H1 (cell line): ENCODE results near the gene APBB3. TPM values are rescaled to one million over a fixed set of nuclear protein-coding genes. Genes with fewer than 3 reads are reported as not detected.

ENCODE experiments used
- CTCF ChIA-PET: fragments of 300-600 bp; sonication (Branson Sonifier 250); formaldehyde crosslinking; loops from one replicate; lab custom pipeline; 2021; ENCODE audit not compliant: partially characterized antibody; lab: Charles Lee
- POLR2A ChIA-PET: fragments of 300-600 bp; sonication (Branson Sonifier 250); formaldehyde crosslinking; loops from one replicate; lab custom pipeline; 2021; ENCODE audit warnings: inconsistent platforms; ENCODE audit not compliant: partially characterized antibody; lab: Charles Lee
- DNase-seq, 2 experiments: peaks; one replicate each; pipeline versions ENCODE4 v3.0.0 to v3.0.0-alpha.2; 2010 to 2022; ENCODE audit warnings: low spot score in 2 of 2, low read depth in 1 of 2, mixed read lengths in 1 of 2
- FAIRE-seq: peaks from 2 replicates; lab custom pipeline; 2011; peaks lifted over from hg19 to GRCh38; lab: Jason Lieb, UNC
- H2AFZ ChIP-seq: 2 replicates; pipeline ENCODE4 v1.8.1; 2012; ENCODE audit warnings: low read length, inconsistent platforms
- H2AK5ac ChIP-seq: 2 replicates; pipeline ENCODE4 v1.6.1; 2013; ENCODE audit warnings: low read depth, low read length
- H2BK120ac ChIP-seq: replicated peaks from 2 replicates; pipeline ENCODE3; 2013; ENCODE audit warnings: low read depth, low read length, inconsistent platforms
- H2BK12ac ChIP-seq: 2 replicates; pipeline ENCODE4 v1.6.1; 2013; ENCODE audit warnings: low read depth, low read length
- H2BK15ac ChIP-seq: 2 replicates; pipeline ENCODE4 v1.6.1; 2013; ENCODE audit warnings: low read length
- H2BK20ac ChIP-seq: 2 replicates; pipeline ENCODE4 v1.6.1; 2013; ENCODE audit warnings: low read length
- H2BK5ac ChIP-seq: 2 replicates; pipeline ENCODE4 v1.6.1; 2013; ENCODE audit warnings: low read depth, low read length
- H3K14ac ChIP-seq: 2 replicates; pipeline ENCODE4 v1.6.1; 2013; ENCODE audit warnings: inconsistent platforms; ENCODE audit not compliant: insufficient read length
- H3K18ac ChIP-seq: 2 replicates; pipeline ENCODE4 v1.6.1; 2013; ENCODE audit warnings: low read length; ENCODE audit errors: extremely low read depth
- H3K23ac ChIP-seq: 2 replicates; pipeline ENCODE4 v1.6.1; 2013; ENCODE audit warnings: inconsistent platforms; ENCODE audit not compliant: insufficient read length
- H3K23me2 ChIP-seq: 2 replicates; pipeline ENCODE4 v1.6.1; 2013; ENCODE audit warnings: low read depth, low read length
- H3K27ac ChIP-seq: 2 replicates; pipeline ENCODE4 v1.6.1; 2011; ENCODE audit warnings: low read depth, low read length, inconsistent platforms
- H3K27me3 ChIP-seq, 4 experiments: replicated peaks in 1 of 4; 1 replicate in 1 of 4; 2 replicates in 3 of 4; pipeline versions ENCODE4 v1.6.1 to v1.8.1; 2011 to 2013; ENCODE audit warnings: low read length in 3 of 4, mild to moderate bottlenecking in 3 of 4, inconsistent platforms in 2 of 4, mixed read lengths in 2 of 4, moderate library complexity in 1 of 4; ENCODE audit not compliant: control insufficient read depth in 3 of 4, insufficient read depth in 3 of 4; ENCODE audit errors: extremely low read depth in 1 of 4
- H3K36me3 ChIP-seq, 4 experiments: 2 replicates each; pipeline versions ENCODE4 v1.6.1 to v1.8.1; 2011 to 2013; ENCODE audit warnings: mild to moderate bottlenecking in 4 of 4, low read length in 3 of 4, moderate library complexity in 2 of 4, control low read depth in 1 of 4, inconsistent platforms in 1 of 4; ENCODE audit not compliant: insufficient read depth in 4 of 4, control insufficient read depth in 2 of 4
- H3K4ac ChIP-seq: replicated peaks from 2 replicates; pipeline ENCODE3; 2013; ENCODE audit warnings: low read length, low read depth, mixed read lengths, inconsistent platforms; ENCODE audit not compliant: insufficient read length
- H3K4me1 ChIP-seq, 4 experiments: replicated peaks in 1 of 4; 1 replicate in 1 of 4; 2 replicates in 3 of 4; pipeline versions ENCODE4 v1.6.1 to v1.8.1; 2011 to 2013; ENCODE audit warnings: low read length in 3 of 4, inconsistent platforms in 2 of 4, mixed read lengths in 1 of 4; ENCODE audit not compliant: insufficient read depth in 4 of 4, control insufficient read depth in 3 of 4
- H3K4me2 ChIP-seq, 2 experiments: 2 replicates each; pipeline versions ENCODE4 v1.6.1 to v1.8.1; 2011 to 2013; ENCODE audit warnings: low read depth in 2 of 2, low read length in 2 of 2, control low read depth in 1 of 2, inconsistent platforms in 1 of 2, mild to moderate bottlenecking in 1 of 2; ENCODE audit not compliant: insufficient read depth in 1 of 2
- H3K4me3 ChIP-seq, 4 experiments: fragments of 200-600, 300-600 bp in 1 of 4; sonication (generic), shearing (Covaris generic), sonication (Bioruptor Twin) in 1 of 4; 2 replicates each; pipeline versions ENCODE4 v1.5.1 to v1.8.1; 2011 to 2016; ENCODE audit warnings: low read length in 4 of 4, low read depth in 3 of 4, control low read depth in 2 of 4, inconsistent platforms in 2 of 4, mild to moderate bottlenecking in 2 of 4, mixed read lengths in 1 of 4, moderate library complexity in 1 of 4; ENCODE audit not compliant: insufficient read depth in 2 of 4; ENCODE audit errors: extremely low read depth in 1 of 4
- H3K56ac ChIP-seq: replicated peaks from 2 replicates; pipeline ENCODE3; 2013; ENCODE audit warnings: low read depth, mild to moderate bottlenecking, mixed read lengths, low read length, inconsistent platforms; ENCODE audit not compliant: insufficient read length
- H3K79me1 ChIP-seq: 2 replicates; pipeline ENCODE4 v1.6.1; 2013; ENCODE audit warnings: low read depth, low read length, control low read depth
- H3K79me2 ChIP-seq, 2 experiments: 2 replicates each; pipeline versions ENCODE4 v1.6.1 to v1.8.1; 2012 to 2013; ENCODE audit warnings: low read length in 2 of 2, mild to moderate bottlenecking in 2 of 2, inconsistent platforms in 1 of 2; ENCODE audit not compliant: insufficient read depth in 2 of 2, control insufficient read depth in 1 of 2
- H3K9ac ChIP-seq, 4 experiments: replicated peaks in 1 of 4; 1 replicate in 1 of 4; 2 replicates in 3 of 4; pipeline versions ENCODE4 v1.6.1 to v1.8.1; 2011 to 2013; ENCODE audit warnings: low read depth in 3 of 4, low read length in 3 of 4, control low read depth in 2 of 4, mild to moderate bottlenecking in 2 of 4, moderate library complexity in 2 of 4, inconsistent platforms in 1 of 4; ENCODE audit errors: extremely low read depth in 1 of 4
- H3K9me3 ChIP-seq, 2 experiments: 2 replicates each; pipeline versions ENCODE4 v1.6.1 to v1.8.1; 2012 to 2013; ENCODE audit warnings: mild to moderate bottlenecking in 2 of 2, moderate library complexity in 2 of 2, control low read depth in 1 of 2, inconsistent platforms in 1 of 2, low read depth in 1 of 2, low read length in 1 of 2, mixed read lengths in 1 of 2; ENCODE audit not compliant: insufficient read depth in 2 of 2
- H4K20me1 ChIP-seq, 2 experiments: replicated peaks in 1 of 2; 2 replicates each; pipeline versions ENCODE3 to v1.8.1; 2011 to 2013; ENCODE audit warnings: inconsistent platforms in 2 of 2, low read length in 2 of 2, mild to moderate bottlenecking in 1 of 2; ENCODE audit not compliant: insufficient read depth in 2 of 2, control insufficient read depth in 1 of 2
- H4K5ac ChIP-seq: 2 replicates; pipeline ENCODE4 v1.6.1; 2013; ENCODE audit warnings: low read length, low read depth, mixed read lengths, inconsistent platforms; ENCODE audit not compliant: insufficient read length
- H4K8ac ChIP-seq: 2 replicates; pipeline ENCODE4 v1.8.0; 2013; ENCODE audit warnings: mild to moderate bottlenecking, moderate library complexity, low read length, inconsistent platforms; ENCODE audit not compliant: insufficient read depth; ENCODE audit errors: extremely low read depth
- H4K91ac ChIP-seq: replicated peaks from 2 replicates; pipeline ENCODE3; 2013; ENCODE audit warnings: low read length, mixed read lengths, inconsistent platforms; ENCODE audit not compliant: insufficient read length
- BCL11A ChIP-seq, 2 experiments: IDR thresholded peaks; one replicate each; pipeline ENCODE4 v1.6.1; 2011; ENCODE audit warnings: low read depth in 2 of 2, low read length in 2 of 2, mild to moderate bottlenecking in 2 of 2
- CBX5 ChIP-seq: fragments of 300-800, 300-1000 bp; sonication (generic); IDR thresholded peaks from 2 replicates; pipeline ENCODE4 v1.7.1; 2016; ENCODE audit warnings: antibody characterized with exemption, low read length, low read depth
- PHF8 ChIP-seq: fragments of 200-600 bp; sonication (generic); conservative IDR thresholded peaks from 2 replicates; pipeline ENCODE4 v1.7.1; 2012; ENCODE audit warnings: low read depth, mild to moderate bottlenecking, inconsistent platforms, low read length, moderate library complexity
- POLR2AphosphoS5 ChIP-seq: IDR thresholded peaks from 2 replicates; pipeline ENCODE4 v1.6.1; 2011; ENCODE audit warnings: low read depth, low read length
- POU5F1 ChIP-seq: IDR thresholded peaks from 2 replicates; pipeline ENCODE4 v1.6.1; 2011; ENCODE audit warnings: low read depth, mild to moderate bottlenecking, low read length, moderate library complexity
- SUZ12 ChIP-seq: fragments of 200-600 bp; sonication (generic); IDR thresholded peaks from 2 replicates; pipeline ENCODE4 v1.6.1; 2012; ENCODE audit warnings: mild to moderate bottlenecking, inconsistent platforms, low read length, moderate library complexity, mixed read lengths
- WGBS, 2 experiments: shearing (Covaris generic) in 1 of 2; methylation state at CpG; one replicate each; pipeline versions ENCODE4 v1.1.6 to v1.1.7; 2013 to 2015; ENCODE audit warnings: low lambda C conversion rate in 2 of 2, mixed read lengths in 2 of 2, inconsistent platforms in 1 of 2, low coverage in 1 of 2, missing lambda C conversion rate in 1 of 2; ENCODE audit not compliant: insufficient replicate concordance in 2 of 2, insufficient coverage in 1 of 2, insufficient read length in 1 of 2; ENCODE audit errors: extremely low coverage in 1 of 2, missing lambda C conversion rate in 1 of 2; 5-methylcytosine and 5-hydroxymethylcytosine counted together
- polyA plus RNA-seq, 7 experiments: library from polyadenylated mRNA; depleted of rRNA in 3 of 7; stranded (reverse) in 5 of 7; unstranded in 2 of 7; fragments of >200 nt in 5 of 7; fragments of 200-250 nt in 2 of 7; gene quantifications; 1 replicate in 5 of 7; 2 replicates in 1 of 7; 4 replicates in 1 of 7; pipeline versions ENCODE4 v1.2.1 to v1.2.3, GENCODE V29; 2011 to 2013; ENCODE audit warnings: missing spikeins in 2 of 7, mixed read lengths in 2 of 7
- total RNA-seq: library from RNA; stranded (reverse); fragmentation: NEBNext Ultra II Directional; extraction: Animal tissue kit (Norgen Biotek cat#: 25700); gene quantifications from 2 replicates; pipeline ENCODE4 v1.2.1, GENCODE V29; 2021

The APBB3 gene
- total and polyA plus RNA-seq, 2 of the 8 experiments (the other 6 are each of a cell fraction or from before 2014, with no cell fraction given): 16.0 to 21.9 TPM

GRCh38 chr5:140596321-140596741, 31.9 kb upstream of the APBB3 start:
- no peaks in the 10 kb centered on the region for H3K79me2 ChIP-seq
- H3K56ac ChIP-seq: no peak overlapping the region
- TF ChIP-seq PHF8 (no peak), BCL11A (IDR thresholded peaks at IDR 0.05; ENCODE audit: low read depth in 2 of 2, low read length in 2 of 2) (no peak), POLR2AphosphoS5 (no peak), CBX5 (no peak), POU5F1 (no peak), SUZ12 (no peak)
- POLR2A ChIA-PET: no interaction called here
- H3K27ac ChIP-seq: no peak overlapping the region
- H2BK15ac ChIP-seq: no peak overlapping the region
- H3K4me1 ChIP-seq: no peaks in the 10 kb centered on the region
- FAIRE-seq: no peak
- H3K36me3 ChIP-seq: no peaks in the 10 kb centered on the region
- no peak overlapping the region for H3K4ac ChIP-seq
- H3K4me3 ChIP-seq: no peak overlapping the region
- H3K9me3 ChIP-seq: no peaks in the 10 kb centered on the region
- no peaks in the 10 kb centered on the region for H3K23me2 ChIP-seq
- H2AFZ ChIP-seq: no peak overlapping the region
- H3K9ac ChIP-seq: no peak overlapping the region
- CTCF ChIA-PET: interaction anchor here (0.6 to 1.6 kb wide), 3 partner anchors 22 to 38 kb away, joined by 3 to 5 read pairs (median 3); no protein-coding TSS in a partner anchor
- H2BK20ac ChIP-seq: no peak overlapping the region
- H2BK12ac ChIP-seq: no peak overlapping the region
- H3K4me2 ChIP-seq: no peak overlapping the region
- no peak overlapping the region for H3K18ac ChIP-seq
- no peak overlapping the region for H4K91ac ChIP-seq
- no peak overlapping the region for H3K14ac ChIP-seq
- H2BK5ac ChIP-seq: no peak overlapping the region
- H4K8ac ChIP-seq: no peak overlapping the region
- no peaks in the 10 kb centered on the region for H3K27me3 ChIP-seq
- H2AK5ac ChIP-seq: no peak overlapping the region
- no peak overlapping the region for H3K23ac ChIP-seq
- DNase-seq: no peak
- H3K79me1 ChIP-seq: no peaks in the 10 kb centered on the region
- no peak overlapping the region for H4K5ac ChIP-seq
- H4K20me1 ChIP-seq: no peaks in the 10 kb centered on the region
- H2BK120ac ChIP-seq: no peak overlapping the region
- WGBS, 2 experiments: 83% methylated on average over 1 of the region's 1 CpG; no CpG with 5 or more reads in 1 of the 2 experiments
